Epidermal melanocyte (primary cell): ENCODE measurements around the gene ZNF207.
"Not testable (repeated sequence)": the region's sequence is repeated elsewhere in the genome, so short reads cannot be mapped to it uniquely, and the experiment has no call there.

Source experiments
- DNase-seq: peaks from one replicate; pipeline ENCODE4 v3.0.0; 2011; ENCODE audit warnings: low spot score; ENCODE audit not compliant: insufficient read length

The ZNF207 gene

GRCh38 chr17:32335046-32335445, 14.9 kb upstream of the ZNF207 start:
- DNase-seq, result no peak

GRCh38 chr17:32335687-32336086, 14.3 kb upstream of the ZNF207 start:
- DNase-seq, result no peak

- DNase-seq, result no peak
Measured at GRCh38 chr17:32341141-32341856, 8.7 kb upstream of the ZNF207 start.

GRCh38 chr17:32341857-32342602, 7.9 kb upstream of the ZNF207 start, which contains the start of gene C17orf75:
TSS of gene C17orf75 (minus strand) at chr17:32342173. CDS start at chr17:32342139, 34 bp downstream.
- DNase-seq, result no peak

GRCh38 chr17:32342603-32343325, 7.2 kb upstream of the ZNF207 start:
- no peak for DNase-seq

- no peak for DNase-seq
Measured at GRCh38 chr17:32345951-32346600, 3.9 kb upstream of the ZNF207 start.

- DNase-seq, result no peak
Measured at GRCh38 chr17:32348483-32348800, 1.5 kb upstream of the ZNF207 start.

GRCh38 chr17:32349503-32349853, 479 bp upstream of the ZNF207 start:
- DNase-seq, result no peak

- DNase-seq, result no peak
Measured at GRCh38 chr17:32350666-32351418, 885 bp downstream of the ZNF207 start.

- not testable (repeated sequence) for DNase-seq
Measured at GRCh38 chr17:32352734-32353133, 2.8 kb downstream of the ZNF207 start.

- no peak for DNase-seq
Measured at GRCh38 chr17:32355649-32356377, 5.9 kb downstream of the ZNF207 start.

GRCh38 chr17:32356378-32356743, 6.4 kb downstream of the ZNF207 start:
- DNase-seq, result no peak

GRCh38 chr17:32356750-32357149, 6.8 kb downstream of the ZNF207 start:
- DNase-seq, result no peak

- no peak for DNase-seq
Measured at GRCh38 chr17:32357615-32358014, 7.7 kb downstream of the ZNF207 start.

GRCh38 chr17:32361270-32361669, 11.3 kb downstream of the ZNF207 start:
- DNase-seq, result no peak

- DNase-seq, result no peak
Measured at GRCh38 chr17:32370426-32370825, 20.5 kb downstream of the ZNF207 start.

GRCh38 chr17:32382526-32383223, 32.7 kb downstream of the ZNF207 start:
- no peak for DNase-seq

GRCh38 chr17:32383926-32384434, 34.0 kb downstream of the ZNF207 start:
- no peak for DNase-seq

GRCh38 chr17:32385121-32385520, 35.2 kb downstream of the ZNF207 start:
- DNase-seq, result no peak

GRCh38 chr17:32385971-32386370, 36.0 kb downstream of the ZNF207 start:
- DNase-seq, result no peak
